Measurements from ENCODE around the gene TIMM29.

The TIMM29 gene

GRCh38 chr19:10895920-10896319 is 32.7 kb upstream of the TIMM29 start:
- no peak overlapping the region for H2AFZ ChIP-seq (ENCODE audit: low read depth, low read length)
- TF ChIP-seq CTCF (IDR thresholded peaks at IDR 0.05; ENCODE audit: low read depth, low read length) (no peak), EZH2phosphoT487 (IDR thresholded peaks at IDR 0.05; ENCODE audit: low read depth) (no peak)
- no peaks in the 10 kb centered on the region for H3K4me1 ChIP-seq (ENCODE audit: low read length)
- no peak overlapping the region for H3K4me2 ChIP-seq (ENCODE audit: low read length)
- H3K36me3 ChIP-seq (replicated peaks; ENCODE audit: low read depth, low read length) = no peaks in the 10 kb centered on the region
- no peaks in the 10 kb centered on the region for H3K9me3 ChIP-seq (ENCODE audit: insufficient read depth, low read length)
- H3K4me3 ChIP-seq (ENCODE audit: low read length) = no peak overlapping the region
- peaks cover 74% of the 10 kb centered on the region for H4K20me1 ChIP-seq (ENCODE audit: insufficient read depth, low read length)
- no peak overlapping the region for H3K27ac ChIP-seq (ENCODE audit: low read length)
- no peaks in the 10 kb centered on the region for H3K27me3 ChIP-seq (ENCODE audit: low read depth, low read length)
- H3K79me2 ChIP-seq (ENCODE audit: low read length) = peaks cover 87% of the 10 kb centered on the region
- H3K9ac ChIP-seq (ENCODE audit: low read length) = no peak overlapping the region

DNA sequence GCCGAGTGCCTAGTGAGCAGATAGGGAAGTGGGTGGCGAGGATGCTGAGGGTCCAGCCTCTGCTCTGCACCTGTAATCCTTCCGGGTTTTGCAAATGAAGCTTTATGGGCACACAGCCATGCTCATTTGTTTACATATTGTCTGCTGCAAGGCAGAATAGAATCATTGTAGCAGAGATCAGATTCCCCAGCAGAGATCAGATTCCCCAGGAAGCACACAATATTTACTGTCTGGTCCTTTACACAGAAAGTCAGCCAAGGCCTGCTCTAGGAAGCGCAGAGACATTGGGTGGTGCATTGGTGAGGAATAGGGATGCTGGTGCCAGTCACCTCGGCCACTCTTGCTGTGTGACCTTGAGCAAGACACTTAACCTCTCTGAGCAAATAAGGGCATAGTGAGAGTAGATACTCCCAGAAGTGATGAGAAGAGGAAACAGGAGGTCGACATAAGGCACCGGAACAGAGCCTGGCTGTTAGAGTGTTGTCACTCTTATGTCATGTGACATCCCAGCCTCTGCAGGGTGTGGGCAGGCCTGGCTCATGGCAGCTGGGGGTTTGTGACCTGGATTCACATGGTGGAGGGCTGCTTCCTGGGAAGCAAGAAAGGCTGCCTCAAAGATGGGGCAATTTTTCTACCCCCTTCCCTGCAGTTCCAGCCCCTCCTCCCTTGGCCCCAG is 31.6 kb upstream of the TIMM29 start:
- Histone ChIP-seq H3K36me3 (replicated peaks; ENCODE audit: low read depth, low read length) (no peaks in the 10 kb centered on the region), H3K4me3 (ENCODE audit: low read length) (no peak overlapping the region), H3K27me3 (ENCODE audit: low read depth, low read length) (no peaks in the 10 kb centered on the region), H3K9me3 (ENCODE audit: insufficient read depth, low read length) (no peaks in the 10 kb centered on the region), H3K79me2 (ENCODE audit: low read length) (peaks cover 87% of the 10 kb centered on the region), H2AFZ (ENCODE audit: low read depth, low read length) (no peak overlapping the region), H3K27ac (ENCODE audit: low read length) (no peak overlapping the region), H4K20me1 (ENCODE audit: insufficient read depth, low read length) (peaks cover 68% of the 10 kb centered on the region), H3K4me2 (ENCODE audit: low read length) (no peak overlapping the region), H3K4me1 (ENCODE audit: low read length) (no peaks in the 10 kb centered on the region), H3K9ac (ENCODE audit: low read length) (no peak overlapping the region)
- TF ChIP-seq CTCF (IDR thresholded peaks at IDR 0.05; ENCODE audit: low read depth, low read length) (no peak), EZH2phosphoT487 (IDR thresholded peaks at IDR 0.05; ENCODE audit: low read depth) (no peak)

DNA sequence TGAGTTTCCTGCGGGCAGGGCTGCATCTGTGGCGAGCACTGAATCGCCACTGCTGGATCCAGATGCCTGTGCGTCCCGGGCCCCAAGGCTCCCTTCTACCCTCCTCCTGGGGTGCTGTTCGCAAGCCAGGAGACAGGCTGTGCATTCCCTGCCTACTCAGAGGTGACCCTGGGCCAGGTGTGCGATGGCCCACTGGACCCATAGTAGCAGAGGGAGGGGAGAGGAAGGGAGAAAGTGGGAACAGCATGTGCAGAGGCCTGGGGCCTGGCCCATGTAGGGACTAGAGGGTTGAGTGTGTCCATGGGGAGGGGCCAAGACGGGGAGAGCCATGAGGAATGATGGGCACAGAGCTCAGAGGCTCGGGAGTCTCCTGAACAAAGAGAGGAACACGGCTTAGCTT is 30.0 kb upstream of the TIMM29 start:
- Histone ChIP-seq H3K4me1 (ENCODE audit: low read length) (no peaks in the 10 kb centered on the region), H3K79me2 (ENCODE audit: low read length) (peaks cover 89% of the 10 kb centered on the region), H3K4me2 (ENCODE audit: low read length) (no peak overlapping the region), H3K27me3 (ENCODE audit: low read depth, low read length) (no peaks in the 10 kb centered on the region), H3K9ac (ENCODE audit: low read length) (no peak overlapping the region), H4K20me1 (ENCODE audit: insufficient read depth, low read length) (peaks cover 70% of the 10 kb centered on the region), H3K27ac (ENCODE audit: low read length) (no peak overlapping the region), H3K4me3 (ENCODE audit: low read length) (no peak overlapping the region), H2AFZ (ENCODE audit: low read depth, low read length) (no peak overlapping the region), H3K36me3 (replicated peaks; ENCODE audit: low read depth, low read length) (peaks cover 5% of the 10 kb centered on the region), H3K9me3 (ENCODE audit: insufficient read depth, low read length) (no peaks in the 10 kb centered on the region)
- no peak for TF ChIP-seq CTCF (IDR thresholded peaks at IDR 0.05; ENCODE audit: low read depth, low read length)
- no peak for TF ChIP-seq EZH2phosphoT487 (IDR thresholded peaks at IDR 0.05; ENCODE audit: low read depth)

- H3K27ac ChIP-seq (ENCODE audit: low read length) = no peak overlapping the region
- H3K4me1 ChIP-seq (ENCODE audit: low read length) = no peaks in the 10 kb centered on the region
- no peak overlapping the region for H3K9ac ChIP-seq (ENCODE audit: low read length)
- peaks cover 89% of the 10 kb centered on the region for H3K79me2 ChIP-seq (ENCODE audit: low read length)
- peaks cover 70% of the 10 kb centered on the region for H4K20me1 ChIP-seq (ENCODE audit: insufficient read depth, low read length)
- no peaks in the 10 kb centered on the region for H3K9me3 ChIP-seq (ENCODE audit: insufficient read depth, low read length)
- no peak overlapping the region for H3K4me3 ChIP-seq (ENCODE audit: low read length)
- H3K36me3 ChIP-seq (replicated peaks; ENCODE audit: low read depth, low read length) = peaks cover 5% of the 10 kb centered on the region
- no peak for TF ChIP-seq EZH2phosphoT487 (IDR thresholded peaks at IDR 0.05; ENCODE audit: low read depth)
- TF ChIP-seq CTCF (IDR thresholded peaks at IDR 0.05; ENCODE audit: low read depth, low read length) = no peak
- no peaks in the 10 kb centered on the region for H3K27me3 ChIP-seq (ENCODE audit: low read depth, low read length)
- H2AFZ ChIP-seq (ENCODE audit: low read depth, low read length) = no peak overlapping the region
- H3K4me2 ChIP-seq (ENCODE audit: low read length) = no peak overlapping the region
Observed at GRCh38 chr19:10899151-10899653, 29.4 kb upstream of the TIMM29 start.
